Suprapubic skin (tissue), 4 donors: ENCODE results near the gene CRYBG3. TPM values are rescaled to one million over a fixed set of nuclear protein-coding genes. Genes with fewer than 3 reads are reported as not detected.

Experiments used
- DNase-seq, 2 donors: peaks; one replicate each; pipeline ENCODE4 v3.0.0-alpha.2; 2019; ENCODE audit warnings: low spot score in 2 of 2
- H3K27ac ChIP-seq: fragments of 200-600 bp; sonication (generic); one replicate; pipeline ENCODE4 v1.5.1; 2019
- H3K27me3 ChIP-seq: fragments of 200-600 bp; sonication (generic); one replicate; pipeline ENCODE4 v1.5.1; 2019
- H3K36me3 ChIP-seq: fragments of 200-600 bp; sonication (generic); one replicate; pipeline ENCODE4 v1.5.1; 2019
- H3K4me1 ChIP-seq: fragments of 200-600 bp; sonication (generic); one replicate; pipeline ENCODE4 v1.5.1; 2019
- H3K4me3 ChIP-seq: fragments of 200-600 bp; sonication (generic); one replicate; pipeline ENCODE4 v1.5.1; 2019; ENCODE audit warnings: mild to moderate bottlenecking
- H3K9me3 ChIP-seq: fragments of 200-600 bp; sonication (generic); one replicate; pipeline ENCODE4 v1.5.1; 2019
- CTCF ChIP-seq, 2 donors: fragments of 200-600 bp in 1 of 2; fragments of 450-650 bp in 1 of 2; sonication (generic) in 1 of 2; IDR thresholded peaks; one replicate each; pipeline ENCODE4 v1.5.1; 2016 to 2019; ENCODE audit warnings: antibody characterized with exemption in 2 of 2, mild to moderate bottlenecking in 1 of 2, moderate library complexity in 1 of 2
- EP300 ChIP-seq: sonication (generic); formaldehyde crosslinking; IDR thresholded peaks from one replicate; pipeline ENCODE4 v1.6.1; 2017; ENCODE audit warnings: antibody characterized with exemption
- POLR2A ChIP-seq, 2 donors: fragments of 450-650 bp; IDR thresholded peaks; one replicate each; pipeline ENCODE4 v1.6.1; 2017; ENCODE audit warnings: antibody characterized with exemption in 2 of 2, mild to moderate bottlenecking in 2 of 2, moderate library complexity in 2 of 2
- POLR2AphosphoS5 ChIP-seq, 3 donors: sonication (generic); formaldehyde crosslinking; IDR thresholded peaks; one replicate each; pipeline ENCODE4 v1.6.1; 2017; ENCODE audit warnings: antibody characterized with exemption in 3 of 3
- WGBS: methylation state at CpG from one replicate; pipeline ENCODE4 v1.1.5; 2018; 5-methylcytosine and 5-hydroxymethylcytosine counted together
- total RNA-seq, 4 donors: library from RNA; depleted of rRNA; stranded (reverse); fragments of >200 nt; gene quantifications; one replicate each; pipeline ENCODE4 v1.1.0, GENCODE V29; 2016

CRYBG3 gene
- total RNA-seq, 4 donors from 2014 or later: 28.8 to 49.6 (median 33.3) TPM

- TF ChIP-seq POLR2A (IDR thresholded peaks at IDR 0.05): no peak
- no peak for TF ChIP-seq CTCF (IDR thresholded peaks at IDR 0.05)
- no peak for TF ChIP-seq EP300
- TF ChIP-seq POLR2AphosphoS5 (IDR thresholded peaks at IDR 0.05): no peak
- Histone ChIP-seq H3K4me3 (no peak overlapping the region), H3K27me3 (no peaks in the 10 kb centered on the region), H3K9me3 (no peaks in the 10 kb centered on the region), H3K4me1 (peaks cover 26% of the 10 kb centered on the region), H3K36me3 (peaks cover 12% of the 10 kb centered on the region), H3K27ac (no peak overlapping the region)
- DNase-seq: no peak
- WGBS: 89% methylated on average over 8 of the region's 8 CpGs
Measured at GRCh38 chr3:97967966-97968365, 146.2 kb downstream of the CRYBG3 start.

- no peak for TF ChIP-seq CTCF (IDR thresholded peaks at IDR 0.05)
- no peak for TF ChIP-seq EP300
- TF ChIP-seq POLR2A (IDR thresholded peaks at IDR 0.05): no peak
- TF ChIP-seq POLR2AphosphoS5 (IDR thresholded peaks at IDR 0.05): no peak
- Histone ChIP-seq H3K9me3 (no peaks in the 10 kb centered on the region), H3K4me3 (no peak overlapping the region), H3K36me3 (peaks cover 12% of the 10 kb centered on the region), H3K27me3 (no peaks in the 10 kb centered on the region), H3K27ac (no peak overlapping the region), H3K4me1 (peaks cover 28% of the 10 kb centered on the region)
- WGBS: 75% methylated on average over 1 of the region's 1 CpG
- DNase-seq: no peak
Measured at GRCh38 chr3:97968376-97968775, 146.6 kb downstream of the CRYBG3 start.

GRCh38 chr3:97969541-97969940 is 147.7 kb downstream of the CRYBG3 start:
- DNase-seq: no peak
- Histone ChIP-seq H3K27ac (no peak overlapping the region), H3K9me3 (no peaks in the 10 kb centered on the region), H3K4me3 (no peak overlapping the region), H3K27me3 (no peaks in the 10 kb centered on the region), H3K4me1 (peaks cover 28% of the 10 kb centered on the region), H3K36me3 (peaks cover 12% of the 10 kb centered on the region)
- WGBS: 82% methylated on average over 5 of the region's 5 CpGs
- TF ChIP-seq POLR2A (IDR thresholded peaks at IDR 0.05) (no peak), POLR2AphosphoS5 (IDR thresholded peaks at IDR 0.05) (no peak), EP300 (no peak), CTCF (IDR thresholded peaks at IDR 0.05) (no peak)

GRCh38 chr3:97970156-97970555 is 148.3 kb downstream of the CRYBG3 start:
- H3K36me3 ChIP-seq: peaks cover 12% of the 10 kb centered on the region
- no peak for DNase-seq
- TF ChIP-seq POLR2A (IDR thresholded peaks at IDR 0.05) (no peak), CTCF (IDR thresholded peaks at IDR 0.05) (no peak), POLR2AphosphoS5 (IDR thresholded peaks at IDR 0.05) (no peak), EP300 (no peak)
- WGBS: 76% methylated on average over 1 of the region's 1 CpG
- H3K27me3 ChIP-seq: no peaks in the 10 kb centered on the region
- H3K9me3 ChIP-seq: no peaks in the 10 kb centered on the region
- H3K27ac ChIP-seq: no peak overlapping the region
- no peak overlapping the region for H3K4me3 ChIP-seq
- peaks cover 28% of the 10 kb centered on the region for H3K4me1 ChIP-seq

GRCh38 chr3:97970956-97971620 is 149.3 kb downstream of the CRYBG3 start:
- peaks cover 8% of the 10 kb centered on the region for H3K36me3 ChIP-seq
- WGBS: 60% methylated on average over 9 of the region's 9 CpGs
- no peaks in the 10 kb centered on the region for H3K27me3 ChIP-seq
- no peak for DNase-seq
- peak overlapping the region; percentile 80 for H3K4me3 ChIP-seq
- peaks cover 28% of the 10 kb centered on the region for H3K4me1 ChIP-seq
- no peaks in the 10 kb centered on the region for H3K9me3 ChIP-seq
- TF ChIP-seq CTCF (IDR thresholded peaks at IDR 0.05) (no peak), POLR2AphosphoS5 (IDR thresholded peaks at IDR 0.05) (no peak), EP300 (no peak), POLR2A (IDR thresholded peaks at IDR 0.05) (no peak)
- H3K27ac ChIP-seq: peak overlapping the region; percentile 88
